Left cardiac atrium (tissue), 4 donors: ENCODE data around the gene TOR1AIP2. TPM values are rescaled to one million over a fixed set of nuclear protein-coding genes. Genes with fewer than 3 reads are reported as not detected.

Source experiments
- ATAC-seq, 2 donors: fragments of 200-7000 bp; cut with Tn5 transposase; one replicate each; pipeline ENCODE4 v1.9.1; 2020; ENCODE audit warnings: mild to moderate bottlenecking in 2 of 2, moderate library complexity in 2 of 2
- DNase-seq: peaks from one replicate; pipeline ENCODE4 v3.0.0-alpha.2; 2020
- intact Hi-C, 2 donors: fragments of 100-400 bp; cut with DNase I; formaldehyde crosslinking; loops; one replicate each; pipeline versions ENCODE4 v1.14.1 to v1.15.1; 2022 to 2023
- long read RNA-seq: library from polyadenylated mRNA; unstranded; transcript quantifications from one replicate; pipeline ENCODE4 v2.0.0, GENCODE V29; 2021
- total RNA-seq, 2 donors: library from RNA; stranded (reverse); fragmentation: NEBNext Ultra II Directional; extraction: Animal tissue kit (Norgen Biotek cat#: 25700); gene quantifications; one replicate each; pipeline ENCODE4 v1.2.1, GENCODE V29; 2021
- donor health status: DM: no; HTN: yes; CAD: no.
- donor health status: DM: no; HTN: yes; CAD: no; lungs with severe emphysema.
- donor health status: DM: yes; HTN: yes; CAD: no.
- donor health status: Dilated cardiomyopathy.

The TOR1AIP2 gene
- 10 to 100 TPM; 40.8 to 55.7 TPM for total RNA-seq
- long read RNA-seq, full-length matches to known transcripts = 2 of 9 reads
- long read RNA-seq, partial matches to known transcripts = 2 of 9 reads
- long read RNA-seq, other reads (novel, unspliced or antisense) = 5 of 9 reads

GRCh38 chr1:179877586-179878265 lies at the start of gene TOR1AIP2:
Gene TOR1AIP2 (minus strand): TSS chr1:179877803. CDS start chr1:179852665, 25,138 bp downstream.
- DNase-seq = peak; percentile 91
- peak; percentile 69 to 70 for ATAC-seq
- intact Hi-C loops = no loop called here

- intact Hi-C loops = no loop called here
- ATAC-seq (peak in 1 of 2 donors; percentile 9), DNase-seq (no peak)
Measured at GRCh38 chr1:179926850-179927205, 49.2 kb upstream of the TOR1AIP2 start.

GRCh38 chr1:179925922-179926849 lies 48.6 kb upstream of the TOR1AIP2 start:
- DNase-seq (no peak), ATAC-seq (peak in 1 of 2 donors; percentile 56)
- intact Hi-C loops = no loop called here

- no peak for ATAC-seq
- no peak for DNase-seq
- intact Hi-C loops = no loop called here
Measured at GRCh38 chr1:179925302-179925701, 47.7 kb upstream of the TOR1AIP2 start.

GRCh38 chr1:179924268-179924667 lies 46.7 kb upstream of the TOR1AIP2 start:
- intact Hi-C loops = no loop called here
- ATAC-seq (no peak), DNase-seq (no peak)

- DNase-seq = no peak
- no peak for ATAC-seq
- intact Hi-C loops = no loop called here
Measured at GRCh38 chr1:179923029-179923428, 45.4 kb upstream of the TOR1AIP2 start.

- DNase-seq = no peak
- no peak for ATAC-seq
- intact Hi-C loops = no loop called here
Measured at GRCh38 chr1:179921981-179922872, 44.6 kb upstream of the TOR1AIP2 start.

GRCh38 chr1:179921472-179921871 lies 43.9 kb upstream of the TOR1AIP2 start:
- intact Hi-C loops = no loop called here
- ATAC-seq (no peak), DNase-seq (no peak)

- intact Hi-C loops = no loop called here
- ATAC-seq (no peak), DNase-seq (no peak)
Measured at GRCh38 chr1:179917601-179918429, 40.2 kb upstream of the TOR1AIP2 start.

GRCh38 chr1:179911812-179912211 lies 34.2 kb upstream of the TOR1AIP2 start:
- DNase-seq (no peak), ATAC-seq (no peak)
- intact Hi-C loops = no loop called here

- ATAC-seq = no peak
- intact Hi-C loops = no loop called here
- DNase-seq = no peak
Measured at GRCh38 chr1:179910934-179911333, 33.3 kb upstream of the TOR1AIP2 start.

GRCh38 chr1:179889589-179889988 lies 12.0 kb upstream of the TOR1AIP2 start:
- no peak for DNase-seq
- ATAC-seq = no peak
- intact Hi-C loops = loop anchor here in 1 of 2 donors (10.0 kb wide), 1 partner anchor 65 kb away; the partner anchor contains the start of gene CEP350

GRCh38 chr1:179888071-179888470 lies 10.5 kb upstream of the TOR1AIP2 start:
- ATAC-seq (no peak), DNase-seq (no peak)
- intact Hi-C loops = loop anchor here in 1 of 2 donors (10.0 kb wide), 1 partner anchor 67 kb away; the partner anchor contains the start of gene CEP350

- no peak for DNase-seq
- intact Hi-C loops = loop anchor here in 1 of 2 donors (10.0 kb wide), 1 partner anchor 71 kb away; the partner anchor contains the start of gene CEP350
- no peak for ATAC-seq
Measured at GRCh38 chr1:179883745-179884138, 6.1 kb upstream of the TOR1AIP2 start.

- ATAC-seq (peak in 1 of 2 donors; percentile 17), DNase-seq (peak; percentile 27)
- intact Hi-C loops = loop anchor here in 1 of 2 donors (10.0 kb wide), 1 partner anchor 72 kb away; the partner anchor contains the start of gene CEP350
Measured at GRCh38 chr1:179883040-179883744, 5.6 kb upstream of the TOR1AIP2 start.

- intact Hi-C loops = loop anchor here in 1 of 2 donors (10.0 kb wide), 1 partner anchor 72 kb away; the partner anchor contains the start of gene CEP350
- peak; percentile 98 for DNase-seq
- ATAC-seq = peak; percentile 94 to 96
Measured at GRCh38 chr1:179882253-179883039, 4.8 kb upstream of the TOR1AIP2 start, which contains the start of gene TOR1AIP1. Gene TOR1AIP1 (plus strand): TSS chr1:179882285. CDS start chr1:179882503, 218 bp downstream.
